IPS DF 6.9 (cell line): ENCODE measurements around the gene NRCAM.

Experiments used
- DNase-seq: peaks from one replicate; pipeline ENCODE4 v3.0.0-alpha.2; 2013; ENCODE audit warnings: low read depth, low spot score
- H3K27ac ChIP-seq: one replicate; pipeline ENCODE4 v1.5.1; 2013; ENCODE audit warnings: low read length, control low read depth
- H3K27me3 ChIP-seq: 2 replicates; pipeline ENCODE4 v1.6.1; 2013; ENCODE audit warnings: mild to moderate bottlenecking, low read length; ENCODE audit not compliant: control insufficient read depth, insufficient read depth
- H3K36me3 ChIP-seq: 2 replicates; pipeline ENCODE4 v1.6.1; 2013; ENCODE audit warnings: low read length; ENCODE audit not compliant: control insufficient read depth, insufficient read depth
- H3K4me1 ChIP-seq: 2 replicates; pipeline ENCODE4 v1.6.1; 2013; ENCODE audit warnings: low read length; ENCODE audit not compliant: control insufficient read depth, insufficient read depth
- H3K4me3 ChIP-seq: 2 replicates; pipeline ENCODE4 v1.5.1; 2013; ENCODE audit warnings: mild to moderate bottlenecking, low read length
- H3K9me3 ChIP-seq: 2 replicates; pipeline ENCODE4 v1.6.1; 2013; ENCODE audit warnings: low read length, inconsistent platforms; ENCODE audit not compliant: control insufficient read depth, insufficient read depth
- WGBS: extraction: QIAGEN DNeasy Blood & Tissue Kit; methylation state at CpG from one replicate; pipeline ENCODE4 v1.1.7; 2013; ENCODE audit warnings: mixed read lengths, missing lambda C conversion rate; ENCODE audit not compliant: insufficient read length, insufficient coverage; 5-methylcytosine and 5-hydroxymethylcytosine counted together

Gene NRCAM

DNA sequence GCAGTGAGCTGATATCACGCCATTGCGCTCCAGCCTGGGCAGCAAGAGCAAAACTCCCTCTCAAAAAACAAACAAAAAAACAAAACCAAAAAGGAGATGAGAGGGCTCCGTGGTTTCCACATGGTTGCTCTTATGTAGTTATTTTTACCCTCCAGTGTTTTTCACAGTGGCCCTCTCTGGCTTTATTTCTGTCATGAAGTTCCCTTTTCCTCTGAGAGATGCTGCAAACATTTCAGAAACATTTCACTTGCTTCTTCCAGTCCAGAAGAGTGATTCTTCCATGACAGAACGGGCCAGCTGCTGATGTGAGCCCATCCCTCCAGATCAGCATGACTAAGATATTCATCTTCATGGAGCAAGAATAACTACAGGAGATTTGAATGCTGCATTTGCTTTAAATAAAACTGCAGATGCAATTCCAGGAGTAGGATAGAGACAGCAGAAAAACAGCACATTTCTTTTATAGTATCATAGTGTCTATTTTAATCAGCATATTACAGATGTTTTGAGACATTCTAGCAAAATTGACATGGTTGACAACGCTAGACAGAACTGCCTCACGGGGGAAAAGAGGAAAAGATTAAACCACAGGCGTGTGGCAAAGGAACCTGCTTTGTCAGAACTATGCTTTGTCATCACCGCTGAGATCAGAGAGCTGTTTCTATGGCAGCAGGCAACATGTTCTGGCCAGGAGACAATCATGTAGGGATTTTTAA is 40.3 kb downstream of the NRCAM start:
- no peaks in the 10 kb centered on the region for H3K36me3 ChIP-seq
- WGBS = no CpG with 5 or more reads among the region's 8 CpGs
- no peak overlapping the region for H3K4me3 ChIP-seq
- DNase-seq = no peak
- H3K9me3 ChIP-seq = no peaks in the 10 kb centered on the region
- H3K27ac ChIP-seq = no peak overlapping the region
- 0 out of 2 replicates have a peak, but pooled peaks cover 1% of the 10 kb centered on the region for H3K4me1 ChIP-seq
- no peaks in the 10 kb centered on the region for H3K27me3 ChIP-seq

DNA sequence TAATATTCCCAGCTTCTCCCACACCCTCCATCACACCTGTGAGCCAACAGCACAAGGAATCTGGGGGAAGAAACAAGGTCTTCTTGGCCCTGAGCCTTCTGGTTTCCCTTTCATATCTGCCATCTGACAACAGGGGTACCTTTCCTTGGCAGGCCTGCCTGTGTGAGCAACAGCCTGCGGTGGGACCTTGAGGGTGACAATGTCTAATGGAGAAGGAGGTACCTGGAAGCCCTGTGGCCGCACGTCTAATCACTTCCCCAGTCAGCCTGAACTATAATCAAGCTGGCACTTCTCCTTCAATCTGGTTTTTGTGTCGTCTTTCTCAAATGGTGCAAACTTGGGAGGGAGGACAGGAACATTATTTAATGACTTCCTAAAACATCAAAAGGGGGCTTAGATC is 41.2 kb downstream of the NRCAM start:
- Histone ChIP-seq H3K9me3 (no peaks in the 10 kb centered on the region), H3K36me3 (no peaks in the 10 kb centered on the region), H3K4me1 (no peaks in the 10 kb centered on the region), H3K27me3 (no peaks in the 10 kb centered on the region), H3K27ac (no peak overlapping the region), H3K4me3 (no peak overlapping the region)
- DNase-seq = no peak
- WGBS = no CpG with 5 or more reads among the region's 4 CpGs

DNA sequence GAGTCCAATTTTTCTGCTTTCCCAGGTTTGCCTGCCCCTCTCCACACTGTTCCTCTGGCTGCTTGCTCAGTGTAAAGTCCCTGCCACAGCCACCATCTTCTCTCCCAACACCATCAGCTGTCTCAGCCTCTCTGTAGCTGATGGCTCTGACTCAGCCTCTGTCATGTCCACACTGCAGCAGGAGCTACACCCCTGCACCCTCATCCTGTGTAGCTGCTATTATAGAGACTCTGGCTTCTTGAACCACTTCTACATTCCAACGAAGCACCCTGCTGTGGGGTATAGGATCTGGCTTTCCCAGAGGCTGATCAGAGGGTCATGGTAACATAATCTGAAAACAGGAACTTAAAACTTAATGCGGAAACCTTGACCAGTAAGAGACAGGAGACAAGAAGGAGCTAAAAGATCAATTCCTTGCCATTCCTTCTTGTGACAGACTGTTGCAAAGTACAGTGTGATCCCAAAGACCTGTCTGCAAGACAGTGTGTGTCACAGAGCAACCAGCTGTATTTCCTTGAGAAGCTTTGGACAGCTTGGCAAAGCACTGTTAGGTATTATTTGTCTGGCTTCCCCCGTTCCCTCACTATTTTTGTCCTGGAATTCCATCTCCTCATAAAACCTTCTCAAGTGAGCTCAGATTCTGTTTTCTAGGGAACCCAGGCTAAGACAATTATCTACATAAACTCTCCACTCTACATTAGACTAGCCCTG is 42.3 kb downstream of the NRCAM start:
- H3K27ac ChIP-seq = no peak overlapping the region
- no peaks in the 10 kb centered on the region for H3K9me3 ChIP-seq
- H3K27me3 ChIP-seq = no peaks in the 10 kb centered on the region
- H3K4me1 ChIP-seq = no peaks in the 10 kb centered on the region
- no CpG with 5 or more reads among the region's 3 CpGs for WGBS
- no peak overlapping the region for H3K4me3 ChIP-seq
- no peak for DNase-seq
- no peaks in the 10 kb centered on the region for H3K36me3 ChIP-seq

DNA sequence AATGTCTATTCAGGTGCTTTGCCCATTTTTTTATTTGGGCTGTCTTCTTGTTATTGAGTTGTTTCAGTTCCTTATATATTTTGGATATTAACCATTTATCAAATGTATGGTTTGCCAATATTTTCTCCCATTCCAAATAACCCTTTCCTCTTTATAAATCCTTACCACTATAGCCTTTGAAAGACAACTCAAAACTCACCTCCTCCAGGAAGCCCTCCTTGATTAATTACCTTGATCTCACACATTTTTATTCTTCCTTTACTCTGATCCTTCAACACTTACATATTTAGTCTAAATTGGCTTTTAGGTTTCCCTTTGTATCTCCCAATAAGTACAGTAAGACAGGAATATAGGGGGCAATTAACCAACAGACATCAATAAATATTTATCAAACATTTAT is 42.9 kb downstream of the NRCAM start:
- no peak overlapping the region for H3K4me3 ChIP-seq

DNA sequence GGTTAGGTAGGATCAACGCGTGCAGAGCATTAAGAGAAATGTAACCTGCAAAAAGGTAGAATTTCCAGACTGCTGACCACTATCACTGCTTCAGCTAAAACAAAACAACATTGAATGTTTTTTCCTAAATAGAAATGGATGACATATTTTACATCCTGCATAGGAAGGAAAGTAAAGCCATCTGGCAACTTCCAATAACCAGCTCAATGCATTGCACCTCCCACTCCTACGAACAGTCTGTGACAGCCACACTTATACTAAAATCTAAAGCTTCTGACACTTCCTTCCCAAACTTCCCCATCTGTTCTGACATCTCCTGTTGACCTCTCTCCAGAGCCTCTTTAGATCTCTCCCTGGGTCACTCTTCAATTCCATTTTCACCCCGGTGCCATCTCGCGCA is 47.1 kb downstream of the NRCAM start:
- no peak overlapping the region for H3K27ac ChIP-seq
- no peaks in the 10 kb centered on the region for H3K27me3 ChIP-seq
- WGBS = no CpG with 5 or more reads among the region's 6 CpGs
- no peaks in the 10 kb centered on the region for H3K4me1 ChIP-seq
- H3K36me3 ChIP-seq = no peaks in the 10 kb centered on the region
- H3K9me3 ChIP-seq = no peaks in the 10 kb centered on the region
- DNase-seq = no peak
- H3K4me3 ChIP-seq = no peak overlapping the region

More for the DNA sequence above, 42.9 kb downstream of the NRCAM start:
- Histone ChIP-seq H3K36me3 (no peaks in the 10 kb centered on the region), H3K9me3 (no peaks in the 10 kb centered on the region), H3K27me3 (no peaks in the 10 kb centered on the region), H3K4me1 (no peaks in the 10 kb centered on the region), H3K27ac (no peak overlapping the region)
- no peak for DNase-seq

DNA sequence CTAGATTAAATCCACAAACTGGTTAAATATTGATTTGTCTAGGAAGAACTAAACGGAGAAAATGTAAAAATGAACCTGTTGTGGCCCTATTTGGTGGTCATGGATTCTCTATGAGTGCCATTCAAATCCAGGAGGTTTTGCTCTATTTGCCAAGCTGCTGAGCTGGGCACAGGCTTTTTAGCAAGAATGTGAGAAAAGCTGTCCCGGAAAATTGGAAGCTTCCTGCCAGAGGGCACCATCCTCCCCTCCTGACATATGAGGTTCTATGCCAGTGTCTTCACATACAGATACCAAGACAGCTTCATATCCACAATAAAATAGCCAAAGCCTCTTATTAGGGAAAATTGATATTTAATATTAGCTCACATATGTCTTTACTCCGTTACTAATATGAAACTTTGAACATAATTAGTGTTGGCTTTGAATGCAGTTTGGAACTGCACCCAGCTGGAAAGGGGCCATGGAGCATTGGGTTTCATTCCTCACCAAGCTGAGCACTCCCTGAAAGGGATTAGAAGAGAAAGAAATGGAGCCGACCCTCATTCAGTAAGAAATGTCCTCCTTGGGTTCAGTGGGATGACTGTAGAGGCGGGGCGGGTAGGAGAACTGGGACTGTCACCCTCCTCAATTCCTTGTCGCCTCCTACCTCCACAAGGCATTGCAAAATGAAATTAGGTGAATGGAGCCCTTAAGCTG is 47.8 kb downstream of the NRCAM start:
- Histone ChIP-seq H3K27me3 (no peaks in the 10 kb centered on the region), H3K36me3 (no peaks in the 10 kb centered on the region), H3K4me1 (no peaks in the 10 kb centered on the region), H3K9me3 (no peaks in the 10 kb centered on the region), H3K27ac (no peak overlapping the region), H3K4me3 (no peak overlapping the region)
- DNase-seq = no peak
- WGBS = no CpG with 5 or more reads among the region's 7 CpGs

DNA sequence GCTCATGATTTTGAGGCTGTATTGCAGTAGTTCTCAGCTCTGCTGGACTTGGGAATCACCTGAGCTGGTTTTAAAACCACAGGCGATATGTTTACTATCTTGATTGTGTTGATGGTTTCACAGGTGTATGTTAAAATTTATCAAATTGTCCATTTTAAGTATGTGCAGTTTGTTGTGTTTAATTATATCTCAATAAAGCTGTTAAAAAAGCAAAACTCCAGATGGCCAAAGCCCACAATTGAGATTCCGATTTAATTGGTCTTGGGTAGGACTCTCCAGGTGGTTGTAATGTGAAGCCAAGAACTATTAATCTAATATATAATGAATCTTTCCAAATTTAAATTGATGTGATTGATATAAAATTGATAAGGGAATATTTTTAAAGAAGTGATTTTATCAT is 48.6 kb downstream of the NRCAM start:
- H3K4me1 ChIP-seq = no peaks in the 10 kb centered on the region
- WGBS = no CpG with 5 or more reads among the region's 2 CpGs
- no peak overlapping the region for H3K4me3 ChIP-seq
- DNase-seq = no peak
- H3K9me3 ChIP-seq = no peaks in the 10 kb centered on the region
- no peaks in the 10 kb centered on the region for H3K27me3 ChIP-seq
- no peak overlapping the region for H3K27ac ChIP-seq
- no peaks in the 10 kb centered on the region for H3K36me3 ChIP-seq

DNA sequence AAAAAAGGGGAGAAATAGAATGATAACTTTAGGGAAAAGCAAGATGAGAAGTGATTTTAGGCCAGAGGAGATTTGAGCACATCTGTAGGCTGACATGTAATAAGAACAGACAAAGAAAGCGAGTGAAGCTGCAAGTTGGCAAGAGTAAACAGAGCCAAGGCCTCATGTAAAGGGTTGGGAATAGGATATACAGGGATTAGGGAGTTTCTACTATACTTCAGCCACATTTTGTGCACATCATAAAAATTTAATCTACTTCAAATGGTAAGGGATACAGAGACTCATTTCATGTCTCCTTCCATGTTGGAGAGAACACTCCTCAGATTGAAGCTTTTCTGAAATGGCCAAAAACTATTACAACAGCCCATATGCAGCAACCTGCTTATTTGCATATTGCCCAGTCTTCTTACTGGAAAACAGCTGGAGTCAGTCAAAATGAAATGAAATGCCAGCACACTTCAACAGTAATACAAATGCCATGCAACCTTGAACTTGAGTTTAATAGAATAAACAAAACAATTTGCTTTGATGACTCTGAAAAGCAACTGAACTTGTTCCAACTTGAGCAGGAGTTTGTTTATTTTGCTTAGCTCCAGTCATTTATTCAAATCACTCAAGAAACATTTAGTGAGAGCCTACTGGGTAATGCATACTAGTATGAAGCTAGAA is 49.9 kb downstream of the NRCAM start:
- Histone ChIP-seq H3K27me3 (no peaks in the 10 kb centered on the region), H3K9me3 (no peaks in the 10 kb centered on the region), H3K4me1 (no peaks in the 10 kb centered on the region), H3K36me3 (no peaks in the 10 kb centered on the region), H3K27ac (no peak overlapping the region), H3K4me3 (no peak overlapping the region)
- WGBS = no CpG with 5 or more reads among the region's 1 CpG
- DNase-seq = no peak

DNA sequence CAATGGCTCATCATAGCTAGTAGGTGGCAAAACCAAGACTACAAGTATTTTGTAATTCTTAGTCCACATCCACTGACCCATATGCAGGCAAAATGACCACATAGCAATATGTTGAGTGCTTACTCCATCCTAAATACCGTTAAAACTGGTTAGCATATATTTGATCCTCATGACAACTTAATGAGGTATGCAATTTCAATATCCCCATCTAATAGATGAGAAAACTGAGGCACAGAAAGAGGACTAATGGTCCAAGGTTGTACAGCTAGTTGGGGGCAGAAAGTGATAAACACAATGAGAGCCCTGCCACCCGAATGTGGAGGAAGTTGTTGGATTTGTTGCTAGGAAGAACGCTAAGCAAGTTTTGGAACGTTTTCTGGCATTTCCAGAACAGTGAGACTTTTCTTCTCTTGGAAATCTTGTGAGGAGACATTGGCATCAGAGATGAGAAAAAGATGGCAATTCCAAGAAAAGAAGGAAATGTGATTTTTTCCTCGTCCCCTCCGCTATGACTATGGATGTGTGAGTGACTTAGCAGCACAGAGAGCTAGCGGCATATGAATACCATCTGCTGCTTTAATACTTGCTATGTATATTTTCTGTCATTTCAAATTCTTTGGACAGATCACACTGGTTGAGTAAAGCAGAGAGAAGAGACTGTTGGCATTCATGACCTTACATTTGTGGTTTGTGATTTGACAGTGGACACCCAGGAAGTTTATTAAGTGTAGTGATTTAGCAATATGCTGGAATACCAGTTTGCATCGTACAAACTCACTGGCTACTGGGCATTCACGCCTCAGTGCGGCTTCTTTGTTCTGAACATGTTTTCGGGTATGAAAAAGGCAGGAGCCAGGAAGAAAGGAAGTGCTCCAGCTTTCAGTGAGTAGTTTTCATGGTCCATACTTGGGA is 51.5 kb downstream of the NRCAM start:
- no peaks in the 10 kb centered on the region for H3K36me3 ChIP-seq
- no CpG with 5 or more reads among the region's 11 CpGs for WGBS
- H3K27ac ChIP-seq = no peak overlapping the region
- no peaks in the 10 kb centered on the region for H3K9me3 ChIP-seq
- H3K4me1 ChIP-seq = no peaks in the 10 kb centered on the region
- H3K4me3 ChIP-seq = no peak overlapping the region
- no peaks in the 10 kb centered on the region for H3K27me3 ChIP-seq
- DNase-seq = no peak
